Mesothelial cell of epicardium (in vitro differentiated cells): ENCODE data around the gene CXCL12. TPM values are rescaled to one million over a fixed set of nuclear protein-coding genes. Genes with fewer than 3 reads are reported as not detected.

ENCODE experiments used
- DNase-seq, 2 experiments: peaks; one replicate each; pipeline ENCODE4 v3.0.0; 2021; ENCODE audit warnings: low spot score in 2 of 2; ENCODE audit not compliant: unreplicated experiment in 2 of 2
- H3K27ac Mint-ChIP-seq: 2 replicates; pipeline ENCODE4 v1.8.0; 2021; ENCODE audit warnings: mixed read lengths
- H3K27me3 Mint-ChIP-seq: 2 replicates; pipeline ENCODE4 v1.8.0; 2021; ENCODE audit warnings: low read depth, mixed read lengths
- H3K36me3 Mint-ChIP-seq: 2 replicates; pipeline ENCODE4 v1.8.0; 2021; ENCODE audit warnings: mixed read lengths
- H3K4me1 Mint-ChIP-seq: 2 replicates; pipeline ENCODE4 v1.8.0; 2021; ENCODE audit warnings: mixed read lengths
- H3K4me3 Mint-ChIP-seq: 2 replicates; pipeline ENCODE4 v1.8.0; 2021; ENCODE audit warnings: mild to moderate bottlenecking, moderate library complexity, mixed read lengths
- H3K9me3 Mint-ChIP-seq: 2 replicates; pipeline ENCODE4 v1.8.0; 2021; ENCODE audit warnings: mixed read lengths
- total RNA-seq: library from RNA; stranded (reverse); gene quantifications from 3 replicates; pipeline ENCODE4 v1.2.1, GENCODE V29; 2021
- TF ChIP-seq, protein P1 (sequence below): fragments of 200-600 bp; sonication (generic); IDR thresholded peaks from one replicate; pipeline ENCODE4 v1.5.0; 2021; ENCODE audit warnings: antibody characterized with exemption; ENCODE audit not compliant: unreplicated experiment

Gene CXCL12
- total RNA-seq, 1 donor from 2014 or later, result 45.8 TPM

DNA sequence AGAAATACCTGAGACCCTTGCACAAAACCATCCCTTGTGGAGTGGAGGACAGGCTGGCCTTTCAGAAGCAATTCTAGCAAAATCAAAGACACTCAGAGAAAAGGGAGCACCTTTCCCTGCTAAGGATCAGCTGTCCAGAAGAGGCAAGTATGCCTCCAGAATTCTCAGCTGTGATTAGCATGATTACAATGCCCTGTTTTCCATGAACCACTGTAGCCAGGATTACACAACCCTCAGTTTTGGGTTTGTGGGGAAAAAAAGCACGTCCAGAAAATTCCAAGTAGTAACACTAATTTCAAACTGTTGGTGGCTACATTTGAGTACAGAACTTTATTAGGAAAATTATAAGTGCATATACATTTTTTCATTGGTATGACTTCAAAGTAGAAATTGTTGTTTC lies 15.0 kb downstream of the CXCL12 start:
- Mint-ChIP-seq H3K4me3 (no peak overlapping the region), H3K9me3 (no peaks in the 10 kb centered on the region), H3K36me3 (no peaks in the 10 kb centered on the region), H3K4me1 (peaks cover 2% of the 10 kb centered on the region), H3K27ac (no peak overlapping the region), H3K27me3 (peaks cover 30% of the 10 kb centered on the region)
- TF ChIP-seq, protein P1, sequence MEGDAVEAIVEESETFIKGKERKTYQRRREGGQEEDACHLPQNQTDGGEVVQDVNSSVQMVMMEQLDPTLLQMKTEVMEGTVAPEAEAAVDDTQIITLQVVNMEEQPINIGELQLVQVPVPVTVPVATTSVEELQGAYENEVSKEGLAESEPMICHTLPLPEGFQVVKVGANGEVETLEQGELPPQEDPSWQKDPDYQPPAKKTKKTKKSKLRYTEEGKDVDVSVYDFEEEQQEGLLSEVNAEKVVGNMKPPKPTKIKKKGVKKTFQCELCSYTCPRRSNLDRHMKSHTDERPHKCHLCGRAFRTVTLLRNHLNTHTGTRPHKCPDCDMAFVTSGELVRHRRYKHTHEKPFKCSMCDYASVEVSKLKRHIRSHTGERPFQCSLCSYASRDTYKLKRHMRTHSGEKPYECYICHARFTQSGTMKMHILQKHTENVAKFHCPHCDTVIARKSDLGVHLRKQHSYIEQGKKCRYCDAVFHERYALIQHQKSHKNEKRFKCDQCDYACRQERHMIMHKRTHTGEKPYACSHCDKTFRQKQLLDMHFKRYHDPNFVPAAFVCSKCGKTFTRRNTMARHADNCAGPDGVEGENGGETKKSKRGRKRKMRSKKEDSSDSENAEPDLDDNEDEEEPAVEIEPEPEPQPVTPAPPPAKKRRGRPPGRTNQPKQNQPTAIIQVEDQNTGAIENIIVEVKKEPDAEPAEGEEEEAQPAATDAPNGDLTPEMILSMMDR, result no peak
- no peak for DNase-seq

DNA sequence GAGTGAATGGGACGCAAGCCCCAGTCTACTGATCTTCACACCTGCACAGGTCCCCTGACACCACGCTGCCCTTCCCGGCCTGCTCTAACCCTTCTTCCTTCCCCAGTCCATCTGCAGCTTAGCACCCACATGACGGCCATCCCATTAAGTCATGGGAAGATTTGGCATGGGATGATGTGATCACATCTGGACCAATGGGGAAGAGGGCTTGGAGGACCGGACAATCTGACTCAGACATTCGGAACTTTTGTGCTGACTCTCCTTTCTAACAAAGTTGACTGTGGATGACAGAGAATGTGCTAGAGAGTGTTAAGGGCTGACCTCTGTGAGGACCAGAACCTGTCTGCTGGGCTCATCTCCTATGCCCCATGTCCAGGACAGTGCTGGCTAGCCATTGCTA lies 15.6 kb downstream of the CXCL12 start:
- no peak overlapping the region for H3K4me3 Mint-ChIP-seq
- no peak for DNase-seq
- H3K9me3 Mint-ChIP-seq, result no peaks in the 10 kb centered on the region
- H3K27me3 Mint-ChIP-seq, result peaks cover 30% of the 10 kb centered on the region
- H3K4me1 Mint-ChIP-seq, result no peaks in the 10 kb centered on the region
- no peak overlapping the region for H3K27ac Mint-ChIP-seq
- no peaks in the 10 kb centered on the region for H3K36me3 Mint-ChIP-seq
- TF ChIP-seq, protein P1, result no peak

DNA sequence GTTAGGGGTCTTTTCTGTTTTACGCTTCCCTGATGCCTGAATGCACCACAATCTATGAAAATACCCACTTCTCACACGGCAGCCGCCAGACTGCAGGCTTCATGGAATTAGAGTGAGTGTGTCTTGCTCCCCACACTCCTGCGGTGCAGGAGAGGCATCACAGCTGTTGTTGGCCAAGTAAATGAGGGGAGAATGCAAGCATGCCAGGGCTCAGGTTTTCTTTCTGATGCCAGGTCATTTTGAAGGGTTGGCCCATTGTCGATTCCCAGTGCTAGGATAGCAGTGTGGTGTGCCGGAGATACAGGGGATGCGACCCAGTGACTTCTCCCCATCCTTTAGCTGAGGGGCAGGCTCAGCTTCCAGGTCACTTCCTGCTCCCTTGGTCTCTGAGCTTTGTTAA lies 16.3 kb downstream of the CXCL12 start:
- peaks cover 30% of the 10 kb centered on the region for H3K27me3 Mint-ChIP-seq
- TF ChIP-seq, protein P1, result no peak
- no peaks in the 10 kb centered on the region for H3K9me3 Mint-ChIP-seq
- H3K27ac Mint-ChIP-seq, result no peak overlapping the region
- no peaks in the 10 kb centered on the region for H3K36me3 Mint-ChIP-seq
- H3K4me3 Mint-ChIP-seq, result no peak overlapping the region
- H3K4me1 Mint-ChIP-seq, result no peaks in the 10 kb centered on the region
- no peak for DNase-seq

DNA sequence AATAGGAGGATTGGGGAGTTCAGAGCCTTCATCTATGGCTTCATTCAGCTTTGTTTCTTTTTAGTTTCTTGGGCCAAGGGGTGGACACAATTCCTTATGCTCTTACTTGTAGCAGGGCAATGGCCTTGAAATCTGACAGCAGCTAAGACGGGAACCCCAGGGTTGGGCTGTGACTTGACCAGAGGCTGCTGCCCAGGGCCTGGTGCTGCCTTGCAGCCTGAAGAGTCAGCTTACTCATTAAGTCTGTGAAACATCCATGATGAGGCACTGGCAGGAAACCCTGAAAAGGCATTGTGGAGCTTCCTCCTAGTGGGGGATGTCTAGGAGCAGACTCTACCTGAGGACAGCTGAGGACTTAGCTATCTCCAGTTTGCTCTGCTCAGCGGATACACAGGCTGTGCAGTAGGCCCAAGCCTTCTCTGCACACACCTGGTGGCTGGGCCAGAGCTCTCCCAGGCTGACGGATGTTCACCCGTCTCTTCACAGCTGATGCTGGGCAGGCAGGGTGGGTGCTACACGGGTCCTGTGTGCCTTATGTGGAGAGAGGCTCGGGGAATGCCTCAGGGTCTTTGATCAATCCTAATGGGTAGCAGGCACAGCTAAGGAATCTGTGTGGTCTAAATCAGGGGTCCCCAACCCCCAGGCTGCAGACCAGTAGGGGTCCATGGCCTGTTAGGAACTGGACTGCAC lies 17.8 kb downstream of the CXCL12 start:
- no peak for DNase-seq
- Mint-ChIP-seq H3K4me3 (no peak overlapping the region), H3K27ac (no peak overlapping the region), H3K36me3 (no peaks in the 10 kb centered on the region), H3K27me3 (peaks cover 28% of the 10 kb centered on the region), H3K9me3 (no peaks in the 10 kb centered on the region), H3K4me1 (no peaks in the 10 kb centered on the region)
- TF ChIP-seq, protein P1, result no peak

DNA sequence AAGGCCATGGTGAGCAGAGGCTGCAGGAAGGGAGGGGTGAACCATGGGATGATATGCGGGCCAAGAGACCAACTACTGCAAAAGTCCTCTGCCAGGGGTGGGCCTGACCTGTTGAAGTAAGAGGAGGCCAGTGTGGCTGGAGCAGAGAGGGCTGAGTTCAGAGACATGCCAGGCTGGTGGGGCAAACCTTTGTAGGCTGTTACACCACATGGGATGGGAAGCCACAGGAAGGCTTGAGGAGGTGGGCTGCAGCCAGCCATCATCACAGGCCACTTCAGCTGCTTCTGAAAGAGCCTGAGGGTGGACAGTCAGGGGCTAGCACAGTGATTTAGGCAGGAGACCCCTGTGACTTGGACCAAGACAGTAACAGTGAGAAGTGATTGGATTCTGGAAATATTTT lies 20.3 kb downstream of the CXCL12 start:
- H3K9me3 Mint-ChIP-seq, result no peaks in the 10 kb centered on the region

More for the DNA sequence above, 20.3 kb downstream of the CXCL12 start:
- TF ChIP-seq, protein P1, result no peak
- no peak overlapping the region for H3K27ac Mint-ChIP-seq
- no peaks in the 10 kb centered on the region for H3K4me1 Mint-ChIP-seq
- peaks cover 21% of the 10 kb centered on the region for H3K27me3 Mint-ChIP-seq
- H3K36me3 Mint-ChIP-seq, result no peaks in the 10 kb centered on the region
- DNase-seq, result no peak
- H3K4me3 Mint-ChIP-seq, result no peak overlapping the region
